ENCODE data around the gene INSM1. TPM values are rescaled to one million over a fixed set of nuclear protein-coding genes. Genes with fewer than 3 reads are reported as not detected.

The INSM1 gene
- polyA plus RNA-seq, 1 of the 3 experiments (the other 2 are of a cell fraction), result not detected

GRCh38 chr20:20338133-20338730, 29.7 kb upstream of the INSM1 start:
- DNase-seq, result no peak
- WGBS (ENCODE audit: low lambda C conversion rate), result 55% methylated on average over 12 of the region's 14 CpGs
- no peaks in the 10 kb centered on the region for H3K36me3 ChIP-seq (replicated peaks in 1 of 2; ENCODE audit: control insufficient read depth in 1 of 2, insufficient read depth in 2 of 2, low read length in 1 of 2)
- peaks cover 0 to 13% of the 10 kb centered on the region in 2 experiments; a peak in 2 of 4 replicates for H3K4me1 ChIP-seq (ENCODE audit: control insufficient read depth in 1 of 2, insufficient read depth in 2 of 2, low read depth in 1 of 2, low read length in 1 of 2)
- CTCF ChIA-PET, result interaction anchor here (0.6 to 0.7 kb wide), 2 partner anchors 24 to 72 kb away, joined by 3 read pairs; no protein-coding TSS in a partner anchor
- no peaks in the 10 kb centered on the region for H3K9me2 ChIP-seq
- H3K9ac ChIP-seq, result no peak overlapping the region
- H3K27ac ChIP-seq (ENCODE audit: low read depth in 2 of 2, low read length in 1 of 2), result no peak overlapping the region
- POLR2A ChIA-PET, result no interaction called here
- no peaks in the 10 kb centered on the region for H3K9me3 ChIP-seq
- no peak overlapping the region for H3K4me3 ChIP-seq (ENCODE audit: low read depth in 2 of 2, low read length in 1 of 2)
- no peaks in the 10 kb centered on the region; the same call in 1 of the 2 replicates for H3K27me3 ChIP-seq (ENCODE audit: insufficient read depth)
- no peaks in the 10 kb centered on the region for H4K20me1 ChIP-seq (ENCODE audit: insufficient read depth)
- H2AFZ ChIP-seq (ENCODE audit: low read depth), result no peak overlapping the region
- no peaks in the 10 kb centered on the region for H3K79me2 ChIP-seq (ENCODE audit: insufficient read depth)
- H3F3A ChIP-seq (replicated peaks; ENCODE audit: insufficient read depth), result no peaks in the 10 kb centered on the region
- TF ChIP-seq, protein P1, sequence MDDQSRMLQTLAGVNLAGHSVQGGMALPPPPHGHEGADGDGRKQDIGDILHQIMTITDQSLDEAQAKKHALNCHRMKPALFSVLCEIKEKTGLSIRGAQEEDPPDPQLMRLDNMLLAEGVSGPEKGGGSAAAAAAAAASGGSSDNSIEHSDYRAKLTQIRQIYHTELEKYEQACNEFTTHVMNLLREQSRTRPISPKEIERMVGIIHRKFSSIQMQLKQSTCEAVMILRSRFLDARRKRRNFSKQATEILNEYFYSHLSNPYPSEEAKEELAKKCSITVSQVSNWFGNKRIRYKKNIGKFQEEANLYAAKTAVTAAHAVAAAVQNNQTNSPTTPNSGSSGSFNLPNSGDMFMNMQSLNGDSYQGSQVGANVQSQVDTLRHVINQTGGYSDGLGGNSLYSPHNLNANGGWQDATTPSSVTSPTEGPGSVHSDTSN (IDR thresholded peaks at IDR 0.05), result no peak
- TF ChIP-seq GABPA (IDR thresholded peaks at IDR 0.05; ENCODE audit: low read depth), result no peak
- no peak for TF ChIP-seq FOSL2 (IDR thresholded peaks at IDR 0.05; ENCODE audit: borderline replicate concordance, low read depth)
- TF ChIP-seq POLR2AphosphoS5 (IDR thresholded peaks at IDR 0.05; ENCODE audit: low read depth, low read length), result no peak
- TF ChIP-seq FOXJ3 (CRISPR knock-in tag; IDR thresholded peaks at IDR 0.05), result no peak
- no peak for TF ChIP-seq RCOR1 (IDR thresholded peaks at IDR 0.05; ENCODE audit: low read length)
- TF ChIP-seq, protein P2, sequence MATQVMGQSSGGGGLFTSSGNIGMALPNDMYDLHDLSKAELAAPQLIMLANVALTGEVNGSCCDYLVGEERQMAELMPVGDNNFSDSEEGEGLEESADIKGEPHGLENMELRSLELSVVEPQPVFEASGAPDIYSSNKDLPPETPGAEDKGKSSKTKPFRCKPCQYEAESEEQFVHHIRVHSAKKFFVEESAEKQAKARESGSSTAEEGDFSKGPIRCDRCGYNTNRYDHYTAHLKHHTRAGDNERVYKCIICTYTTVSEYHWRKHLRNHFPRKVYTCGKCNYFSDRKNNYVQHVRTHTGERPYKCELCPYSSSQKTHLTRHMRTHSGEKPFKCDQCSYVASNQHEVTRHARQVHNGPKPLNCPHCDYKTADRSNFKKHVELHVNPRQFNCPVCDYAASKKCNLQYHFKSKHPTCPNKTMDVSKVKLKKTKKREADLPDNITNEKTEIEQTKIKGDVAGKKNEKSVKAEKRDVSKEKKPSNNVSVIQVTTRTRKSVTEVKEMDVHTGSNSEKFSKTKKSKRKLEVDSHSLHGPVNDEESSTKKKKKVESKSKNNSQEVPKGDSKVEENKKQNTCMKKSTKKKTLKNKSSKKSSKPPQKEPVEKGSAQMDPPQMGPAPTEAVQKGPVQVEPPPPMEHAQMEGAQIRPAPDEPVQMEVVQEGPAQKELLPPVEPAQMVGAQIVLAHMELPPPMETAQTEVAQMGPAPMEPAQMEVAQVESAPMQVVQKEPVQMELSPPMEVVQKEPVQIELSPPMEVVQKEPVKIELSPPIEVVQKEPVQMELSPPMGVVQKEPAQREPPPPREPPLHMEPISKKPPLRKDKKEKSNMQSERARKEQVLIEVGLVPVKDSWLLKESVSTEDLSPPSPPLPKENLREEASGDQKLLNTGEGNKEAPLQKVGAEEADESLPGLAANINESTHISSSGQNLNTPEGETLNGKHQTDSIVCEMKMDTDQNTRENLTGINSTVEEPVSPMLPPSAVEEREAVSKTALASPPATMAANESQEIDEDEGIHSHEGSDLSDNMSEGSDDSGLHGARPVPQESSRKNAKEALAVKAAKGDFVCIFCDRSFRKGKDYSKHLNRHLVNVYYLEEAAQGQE (IDR thresholded peaks at IDR 0.05; ENCODE audit: low read depth, low read length), result no peak
- no peak for TF ChIP-seq NRF1 (IDR thresholded peaks at IDR 0.05; ENCODE audit: low read depth, low read length)
- TF ChIP-seq GATA2 (CRISPR knock-in tag; IDR thresholded peaks at IDR 0.05), result no peak
- no peak for TF ChIP-seq USF2 (IDR thresholded peaks at IDR 0.05; ENCODE audit: borderline replicate concordance, low read depth, low read length)
- no peak for TF ChIP-seq CTCF (IDR thresholded peaks at IDR 0.05)
- TF ChIP-seq USF1 (IDR thresholded peaks at IDR 0.05; ENCODE audit: borderline replicate concordance, low read depth), result no peak
- no peak for TF ChIP-seq CHD2 (IDR thresholded peaks at IDR 0.05; ENCODE audit: low read length, partially characterized antibody)
- TF ChIP-seq EZH2phosphoT487 (IDR thresholded peaks at IDR 0.05; ENCODE audit: borderline replicate concordance, low read depth), result no peak
- no peak for TF ChIP-seq EP300 (IDR thresholded peaks at IDR 0.05; ENCODE audit: borderline replicate concordance in 1 of 2, low read depth in 1 of 2, low read length in 1 of 2)
- no peak for TF ChIP-seq JUND (IDR thresholded peaks at IDR 0.05)
- H3K4me2 ChIP-seq, result no peak overlapping the region

Data from SK-N-SH (cell line).